ENCODE data around the gene SMPD1. TPM values are rescaled to one million over a fixed set of nuclear protein-coding genes. Genes with fewer than 3 reads are reported as not detected.

Gene SMPD1
- total RNA-seq, 4 donors from 2014 or later = 27.7 to 67.0 (median 43.2) TPM

GRCh38 chr11:6410695-6411430 is 20.6 kb downstream of the SMPD1 start:
- no peak for DNase-seq
- TF ChIP-seq POLR2A (IDR thresholded peaks at IDR 0.05) (no peak), EP300 (IDR thresholded peaks at IDR 0.05; ENCODE audit: low read depth) (no peak), POLR2AphosphoS5 (IDR thresholded peaks at IDR 0.05) (no peak), CTCF (IDR thresholded peaks at IDR 0.05) (no peak)
- no peak overlapping the region for H3K27ac ChIP-seq
- in situ Hi-C loops (cut with MboI; ENCODE audit: low pct_ligation_motif_present in 1 of 4, low pct_unique_long_range_greater_than_20kb in 1 of 4, low sequenced_read_pairs in 3 of 4) = no loop called here
- WGBS, 2 donors (ENCODE audit: low coverage in 1 of 2) = 88 to 94% methylated on average over 6 to 21 of the region's 23 CpGs
- no peak overlapping the region for H3K4me3 ChIP-seq
- intact Hi-C loops (cut with DNase I; ENCODE audit: low total_unique reads) = no loop called here
- H3K4me1 ChIP-seq = peaks cover 0 to 11% (median 0%) of the 10 kb centered on the region in 4 donors
- H3K36me3 ChIP-seq = no peaks in the 10 kb centered on the region
- no peaks in the 10 kb centered on the region for H3K9me3 ChIP-seq
- no peaks in the 10 kb centered on the region for H3K27me3 ChIP-seq

- Histone ChIP-seq H3K36me3 (no peaks in the 10 kb centered on the region), H3K4me3 (no peak overlapping the region), H3K27me3 (no peaks in the 10 kb centered on the region), H3K9me3 (no peaks in the 10 kb centered on the region), H3K4me1 (peaks cover 0 to 10% (median 0%) of the 10 kb centered on the region in 4 donors), H3K27ac (no peak overlapping the region)
- TF ChIP-seq POLR2AphosphoS5 (IDR thresholded peaks at IDR 0.05) (no peak), EP300 (IDR thresholded peaks at IDR 0.05; ENCODE audit: low read depth) (no peak), CTCF (IDR thresholded peaks at IDR 0.05) (no peak), POLR2A (IDR thresholded peaks at IDR 0.05) (no peak)
- intact Hi-C loops (cut with DNase I; ENCODE audit: low total_unique reads) (no loop called here), in situ Hi-C loops (cut with MboI; ENCODE audit: low pct_ligation_motif_present in 1 of 4, low pct_unique_long_range_greater_than_20kb in 1 of 4, low sequenced_read_pairs in 3 of 4) (no loop called here)
- 94 to 100% methylated on average over 2 to 10 of the region's 10 CpGs for WGBS, 2 donors (ENCODE audit: low coverage in 1 of 2)
- no peak for DNase-seq
Observed at GRCh38 chr11:6411594-6412031, 21.3 kb downstream of the SMPD1 start.

- in situ Hi-C loops (cut with MboI; ENCODE audit: low pct_ligation_motif_present in 1 of 4, low pct_unique_long_range_greater_than_20kb in 1 of 4, low sequenced_read_pairs in 3 of 4) = no loop called here
- Histone ChIP-seq H3K9me3 (no peaks in the 10 kb centered on the region), H3K4me1 (peaks cover 0 to 15% (median 4%) of the 10 kb centered on the region in 4 donors), H3K4me3 (no peak overlapping the region), H3K27me3 (no peaks in the 10 kb centered on the region), H3K36me3 (no peaks in the 10 kb centered on the region), H3K27ac (no peak overlapping the region)
- DNase-seq = no peak
- WGBS, 2 donors (ENCODE audit: low coverage in 1 of 2) = 86 to 95% methylated on average over 8 to 12 of the region's 12 CpGs
- TF ChIP-seq POLR2A (IDR thresholded peaks at IDR 0.05) (no peak), EP300 (IDR thresholded peaks at IDR 0.05; ENCODE audit: low read depth) (no peak), POLR2AphosphoS5 (IDR thresholded peaks at IDR 0.05) (no peak), CTCF (IDR thresholded peaks at IDR 0.05) (no peak)
- intact Hi-C loops (cut with DNase I; ENCODE audit: low total_unique reads) = no loop called here
Observed at GRCh38 chr11:6413791-6414201, 23.5 kb downstream of the SMPD1 start.

- Histone ChIP-seq H3K27ac (no peak overlapping the region), H3K4me1 (peaks cover 4 to 21% (median 9%) of the 10 kb centered on the region in 4 donors), H3K36me3 (no peaks in the 10 kb centered on the region), H3K9me3 (no peaks in the 10 kb centered on the region), H3K27me3 (no peaks in the 10 kb centered on the region), H3K4me3 (no peak overlapping the region)
- DNase-seq = no peak
- intact Hi-C loops (cut with DNase I; ENCODE audit: low total_unique reads) (no loop called here), in situ Hi-C loops (cut with MboI; ENCODE audit: low pct_ligation_motif_present in 1 of 4, low pct_unique_long_range_greater_than_20kb in 1 of 4, low sequenced_read_pairs in 3 of 4) (no loop called here)
- WGBS, 2 donors (ENCODE audit: low coverage in 1 of 2) = 70 to 83% methylated on average over 1 to 3 of the region's 3 CpGs
- TF ChIP-seq POLR2AphosphoS5 (IDR thresholded peaks at IDR 0.05) (no peak), POLR2A (IDR thresholded peaks at IDR 0.05) (no peak)
Observed at GRCh38 chr11:6414874-6415328, 24.6 kb downstream of the SMPD1 start.

All from transverse colon (tissue), 4 donors.